Ishikawa (cell line): Measurements from ENCODE around the gene WSCD2.

Experiments
- CEBPB ChIP-seq: IDR thresholded peaks from 2 replicates; pipeline ENCODE4 v1.6.1; 2012
- CREB1 ChIP-seq: IDR thresholded peaks from 2 replicates; pipeline ENCODE4 v1.6.1; 2012; ENCODE audit warnings: low read depth
- EGR1 ChIP-seq: IDR thresholded peaks from 2 replicates; pipeline ENCODE4 v1.6.1; 2012
- EP300 ChIP-seq: IDR thresholded peaks from 2 replicates; pipeline ENCODE4 v1.6.1; 2012; ENCODE audit warnings: borderline replicate concordance
- FOXM1 ChIP-seq: IDR thresholded peaks from 2 replicates; pipeline ENCODE4 v1.6.1; 2012; ENCODE audit warnings: low read depth, borderline replicate concordance
- NFIC ChIP-seq: IDR thresholded peaks from 2 replicates; pipeline ENCODE4 v1.6.1; 2012
- RAD21 ChIP-seq: IDR thresholded peaks from 2 replicates; pipeline ENCODE4 v1.6.1; 2012; ENCODE audit warnings: low read depth
- REST ChIP-seq: IDR thresholded peaks from 2 replicates; pipeline ENCODE4 v1.6.1; 2012; ENCODE audit warnings: low read depth, mild to moderate bottlenecking
- TAF1 ChIP-seq: IDR thresholded peaks from 2 replicates; pipeline ENCODE4 v1.6.1; 2012; ENCODE audit warnings: low read depth, mild to moderate bottlenecking
- TCF12 ChIP-seq: IDR thresholded peaks from 2 replicates; pipeline ENCODE4 v1.6.1; 2012; ENCODE audit warnings: low read depth
- USF1 ChIP-seq: IDR thresholded peaks from 2 replicates; pipeline ENCODE4 v1.6.1; 2012
- ZBTB7A ChIP-seq: IDR thresholded peaks from 2 replicates; pipeline ENCODE4 v1.6.1; 2012; ENCODE audit warnings: low read depth
- TF ChIP-seq, protein P1 (sequence below): IDR thresholded peaks from 2 replicates; pipeline ENCODE4 v1.6.1; 2012

DNA sequence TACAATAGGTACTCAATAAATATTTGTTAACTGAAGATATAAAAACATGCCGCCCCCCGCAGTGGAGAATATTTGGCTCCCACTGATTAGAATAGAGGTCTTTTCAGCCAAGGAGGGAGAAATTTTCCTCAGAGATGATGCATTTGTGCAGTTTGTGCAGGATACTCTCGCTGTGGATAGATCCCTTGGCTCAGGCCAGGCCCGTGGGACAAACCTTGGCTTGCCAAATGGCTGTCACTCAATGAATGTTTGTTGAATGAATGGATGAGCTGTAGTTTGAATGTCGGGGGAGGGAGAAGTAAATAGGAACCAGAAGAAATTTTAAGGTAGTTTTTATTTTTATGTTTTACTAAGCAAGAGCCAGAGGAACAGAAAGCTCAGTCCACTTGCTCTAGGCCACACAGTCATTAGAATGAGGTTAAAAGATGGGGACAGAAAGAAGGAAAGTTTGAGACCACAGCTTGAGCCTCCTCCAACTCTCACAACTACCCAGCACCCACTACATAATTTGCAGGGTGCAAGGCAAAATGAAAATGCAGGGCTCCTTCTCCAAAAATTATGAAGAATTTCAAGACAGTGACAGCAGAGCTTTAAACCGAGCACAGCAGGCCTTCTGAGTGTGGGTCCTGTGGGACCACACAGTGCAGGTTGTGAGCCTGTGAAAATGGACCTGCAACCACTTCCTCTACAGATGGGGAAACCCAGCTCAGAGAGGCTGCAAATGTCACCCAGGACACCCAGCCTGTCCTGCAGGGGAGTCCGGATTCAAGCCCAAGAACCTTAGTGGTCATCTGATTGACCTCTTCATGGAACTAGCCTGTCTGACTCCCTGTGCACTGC lies 51.4 kb downstream of the WSCD2 start:
- TF ChIP-seq, protein P1, sequence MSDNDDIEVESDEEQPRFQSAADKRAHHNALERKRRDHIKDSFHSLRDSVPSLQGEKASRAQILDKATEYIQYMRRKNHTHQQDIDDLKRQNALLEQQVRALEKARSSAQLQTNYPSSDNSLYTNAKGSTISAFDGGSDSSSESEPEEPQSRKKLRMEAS: no peak
- TF ChIP-seq REST: no peak
- TF ChIP-seq EGR1: no peak
- no peak for TF ChIP-seq USF1
- no peak for TF ChIP-seq FOXM1
- TF ChIP-seq CREB1: no peak
- no peak for TF ChIP-seq EP300
- TF ChIP-seq TAF1: no peak
- no peak for TF ChIP-seq RAD21
- TF ChIP-seq NFIC: no peak
- no peak for TF ChIP-seq CEBPB
- TF ChIP-seq TCF12: no peak
- TF ChIP-seq ZBTB7A: no peak
